Left lung (tissue), 10 donors: ENCODE measurements around the gene SUSD1. TPM values are rescaled to one million over a fixed set of nuclear protein-coding genes. Genes with fewer than 3 reads are reported as not detected.

Experiments used
- ATAC-seq: fragments of 200-7000 bp; cut with Tn5 transposase; one replicate; pipeline ENCODE4 v1.9.1; 2020; ENCODE audit warnings: moderate library complexity
- DNase-seq, 4 donors: peaks; one replicate each; pipeline ENCODE4 v3.0.0-alpha.2; 2013 to 2020
- H3K27ac ChIP-seq, 2 donors: fragments of 200-600 bp; sonication (generic) in 1 of 2; one replicate each; pipeline versions ENCODE4 v1.5.0 to v1.8.0; 2020 to 2021
- H3K27me3 ChIP-seq, 2 donors: fragments of 200-600 bp; sonication (generic) in 1 of 2; one replicate each; pipeline versions ENCODE4 v1.5.0 to v1.8.0; 2020 to 2021
- H3K36me3 ChIP-seq, 2 donors: fragments of 200-600 bp; sonication (generic) in 1 of 2; one replicate each; pipeline versions ENCODE4 v1.5.0 to v1.8.0; 2020 to 2021
- H3K4me1 ChIP-seq, 2 donors: fragments of 200-600 bp; one replicate each; pipeline ENCODE4 v1.8.0; 2021
- H3K4me3 ChIP-seq, 2 donors: fragments of 200-600 bp; sonication (generic) in 1 of 2; one replicate each; pipeline versions ENCODE4 v1.5.0 to v1.8.0; 2020 to 2021; ENCODE audit warnings: mild to moderate bottlenecking in 1 of 2
- H3K9me3 ChIP-seq, 2 donors: fragments of 200-600 bp; sonication (generic) in 1 of 2; one replicate each; pipeline versions ENCODE4 v1.5.0 to v1.8.0; 2020 to 2021
- CTCF ChIP-seq, 2 donors: fragments of 200-600 bp; sonication (generic) in 1 of 2; IDR thresholded peaks; one replicate each; pipeline versions ENCODE4 v1.5.0 to v1.8.0; 2021; ENCODE audit warnings: antibody characterized with exemption in 2 of 2
- intact Hi-C, 2 donors: fragments of 100-400 bp; cut with DNase I; formaldehyde crosslinking; loops; one replicate each; pipeline versions ENCODE4 v1.11.2 to v1.14.2; 2022
- polyA plus RNA-seq, 6 donors: library from polyadenylated mRNA; unstranded; fragments of 120-200 nt; gene quantifications; one replicate each; pipeline ENCODE4 v1.2.1, GENCODE V29; 2013; ENCODE audit not compliant: insufficient read length in 6 of 6
- total RNA-seq, 2 donors: library from RNA; stranded (reverse); fragmentation: NEBNext Ultra II Directional; extraction: Animal tissue kit (Norgen Biotek cat#: 25700); gene quantifications; one replicate each; pipeline ENCODE4 v1.2.1, GENCODE V29; 2021
- donor health status: DM: no; HTN: yes; CAD: no.
- donor health status: DM: no; HTN: no; CAD: no.

The SUSD1 gene
- total and polyA plus RNA-seq, 8 donors, result 26.7 to 41.8 (median 32.8) TPM

GRCh38 chr9:112184221-112184620 lies 9.1 kb upstream of the SUSD1 start:
- intact Hi-C loops, result no loop called here
- no peaks in the 10 kb centered on the region for H3K36me3 ChIP-seq
- no peak overlapping the region for H3K27ac ChIP-seq
- no peak for TF ChIP-seq CTCF (IDR thresholded peaks at IDR 0.05)
- no peaks in the 10 kb centered on the region for H3K9me3 ChIP-seq
- no peak for DNase-seq
- H3K4me3 ChIP-seq, result no peak overlapping the region
- no peak for ATAC-seq
- H3K4me1 ChIP-seq, result peaks cover 0 to 17% of the 10 kb centered on the region in 2 donors
- H3K27me3 ChIP-seq, result no peaks in the 10 kb centered on the region

DNA sequence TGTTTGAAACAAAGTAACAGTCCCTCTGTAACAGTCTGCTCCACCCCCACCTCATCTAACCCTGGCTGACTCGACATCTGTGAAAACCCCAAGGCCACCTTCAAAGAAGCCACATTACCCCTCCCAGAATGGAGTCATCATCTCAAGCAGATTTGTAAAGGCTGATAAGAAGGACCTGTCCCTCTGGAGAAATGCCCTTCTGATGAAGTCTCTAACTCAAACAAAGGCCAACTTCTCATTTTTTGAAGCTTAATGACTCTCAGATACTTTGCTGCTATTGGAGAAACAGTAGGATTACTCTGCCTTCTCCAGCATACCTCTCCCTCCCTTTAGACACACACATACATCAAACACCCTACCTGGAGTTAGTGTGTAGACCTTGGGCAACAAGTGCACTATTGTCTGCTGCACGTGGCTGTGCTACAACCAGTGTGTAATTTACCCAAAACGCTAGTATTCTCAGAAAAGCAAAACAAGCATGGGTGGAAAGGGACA lies 5.3 kb upstream of the SUSD1 start:
- ATAC-seq (peak; percentile 45), DNase-seq (no peak)
- Histone ChIP-seq H3K27ac (peak overlapping the region in 1 of 2 donors; percentile 37), H3K4me1 (peaks cover 0 to 28% of the 10 kb centered on the region in 2 donors), H3K9me3 (no peaks in the 10 kb centered on the region), H3K27me3 (no peaks in the 10 kb centered on the region), H3K36me3 (no peaks in the 10 kb centered on the region), H3K4me3 (no peak overlapping the region)
- intact Hi-C loops, result no loop called here
- no peak for TF ChIP-seq CTCF (IDR thresholded peaks at IDR 0.05)

DNA sequence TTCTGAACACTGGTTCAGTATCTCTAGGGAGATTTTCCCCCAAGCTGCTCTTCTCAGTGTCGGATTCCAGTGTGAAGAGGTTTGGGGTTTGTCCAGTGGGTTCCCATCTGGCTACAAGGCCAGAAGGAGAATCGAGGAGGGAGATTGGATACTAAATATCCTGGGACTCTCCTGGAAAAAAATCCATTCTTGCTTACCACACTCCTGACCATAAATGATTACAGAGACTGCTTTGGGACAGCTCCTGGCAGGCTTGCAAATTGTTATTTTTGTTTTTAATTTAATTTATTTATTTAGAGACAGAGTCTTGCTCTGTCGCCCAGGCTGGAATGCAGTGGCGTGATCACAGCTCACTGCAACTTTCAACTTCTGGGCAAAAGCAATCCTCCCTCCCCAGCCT lies 4.7 kb upstream of the SUSD1 start:
- no peaks in the 10 kb centered on the region for H3K36me3 ChIP-seq
- intact Hi-C loops, result no loop called here
- no peaks in the 10 kb centered on the region for H3K27me3 ChIP-seq
- H3K27ac ChIP-seq, result no peak overlapping the region
- no peak for ATAC-seq
- no peaks in the 10 kb centered on the region for H3K9me3 ChIP-seq
- H3K4me1 ChIP-seq, result peaks cover 0 to 30% of the 10 kb centered on the region in 2 donors
- no peak overlapping the region for H3K4me3 ChIP-seq
- TF ChIP-seq CTCF (IDR thresholded peaks at IDR 0.05), result no peak
- no peak for DNase-seq

DNA sequence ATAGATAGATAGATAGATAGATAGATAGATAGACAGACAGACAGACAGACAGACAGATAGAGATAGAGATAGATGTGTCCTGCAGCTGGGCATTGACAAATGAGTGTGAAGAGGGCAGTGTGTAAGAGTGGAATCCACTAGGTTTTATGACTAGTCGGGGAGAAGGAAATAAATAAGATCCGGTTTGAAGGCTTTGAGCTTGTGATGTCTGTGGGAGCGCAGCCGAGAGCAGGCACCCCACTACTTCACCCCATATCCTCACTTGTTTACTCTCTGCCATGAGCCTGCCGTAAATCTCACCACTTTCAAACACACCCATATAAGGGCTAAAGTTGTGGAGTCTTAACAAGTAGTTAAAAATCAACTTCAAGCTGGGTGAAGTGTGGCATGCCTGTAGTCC lies 1.4 kb upstream of the SUSD1 start:
- DNase-seq, result no peak
- no peak overlapping the region for H3K27ac ChIP-seq
- intact Hi-C loops, result no loop called here
- H3K4me1 ChIP-seq, result peaks cover 0 to 53% of the 10 kb centered on the region in 2 donors
- no peaks in the 10 kb centered on the region for H3K36me3 ChIP-seq
- H3K4me3 ChIP-seq, result no peak overlapping the region
- H3K9me3 ChIP-seq, result no peaks in the 10 kb centered on the region
- peak; percentile 12 for ATAC-seq
- no peak for TF ChIP-seq CTCF (IDR thresholded peaks at IDR 0.05)
- no peaks in the 10 kb centered on the region for H3K27me3 ChIP-seq

GRCh38 chr9:112175796-112176315 lies 759 bp upstream of the SUSD1 start:
- DNase-seq (no peak), ATAC-seq (no peak)
- no peaks in the 10 kb centered on the region for H3K27me3 ChIP-seq
- peak overlapping the region; percentile 59 to 61 for H3K4me3 ChIP-seq
- intact Hi-C loops, result no loop called here
- H3K4me1 ChIP-seq, result peaks cover 0 to 59% of the 10 kb centered on the region in 2 donors
- no peak overlapping the region for H3K27ac ChIP-seq
- no peaks in the 10 kb centered on the region for H3K9me3 ChIP-seq
- H3K36me3 ChIP-seq, result no peaks in the 10 kb centered on the region
- TF ChIP-seq CTCF (IDR thresholded peaks at IDR 0.05), result no peak
